Stimulated activated CD8-positive, alpha-beta memory T cell treated with anti-CD3 and anti-CD28 coated beads, Interleukin-12 subunit alpha, Interleukin-12 subunit beta, amount 100 ng/mL, for 24 hours (primary cell): ENCODE measurements around the gene FADS1.

Source experiments
- DNase-seq: peaks from one replicate; pipeline ENCODE4 v3.0.0-alpha.2; 2020; ENCODE audit errors: extremely low read depth

FADS1 gene

DNA sequence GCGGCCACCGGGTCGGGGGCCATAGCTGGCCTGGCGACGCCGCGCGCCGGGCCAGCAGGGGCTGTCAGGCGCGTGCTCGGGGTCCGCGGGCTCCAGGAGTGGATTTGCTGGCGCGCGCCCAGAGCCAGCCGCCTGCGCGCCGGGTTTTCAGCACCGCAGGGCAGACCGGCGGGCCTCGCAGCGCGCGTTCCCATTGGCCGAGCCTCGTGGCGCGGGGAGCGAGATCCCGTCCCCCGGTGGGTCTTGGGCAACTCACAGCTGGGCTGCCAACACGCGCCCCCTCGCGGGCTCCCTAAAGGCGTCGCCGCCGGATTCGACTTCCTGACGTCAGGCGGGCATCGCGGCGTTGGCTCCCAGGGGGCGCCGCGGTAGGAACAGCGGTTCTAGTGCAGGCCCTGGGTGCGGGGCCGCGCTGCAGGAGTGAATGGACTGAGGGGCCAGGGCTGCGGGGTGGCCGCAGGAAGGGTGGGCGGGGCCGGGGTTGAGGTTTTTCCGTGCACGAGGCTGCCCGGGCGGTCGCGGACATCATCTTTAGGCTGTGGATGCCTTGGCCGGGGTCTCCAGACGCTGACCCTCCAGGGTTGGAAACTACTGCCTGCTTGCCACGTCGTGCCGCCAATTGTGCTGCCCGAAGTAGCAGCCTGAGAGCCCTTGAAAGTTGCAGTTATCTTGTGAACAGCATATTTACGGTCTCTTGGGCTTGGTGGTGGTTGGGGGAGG, at the start of gene FADS1:
TSS of gene FADS1 (minus strand) at position 268 of the 720 bp plus-strand sequence. CDS start at position 194, 74 bp downstream.
- DNase-seq = peak; percentile 54

DNA sequence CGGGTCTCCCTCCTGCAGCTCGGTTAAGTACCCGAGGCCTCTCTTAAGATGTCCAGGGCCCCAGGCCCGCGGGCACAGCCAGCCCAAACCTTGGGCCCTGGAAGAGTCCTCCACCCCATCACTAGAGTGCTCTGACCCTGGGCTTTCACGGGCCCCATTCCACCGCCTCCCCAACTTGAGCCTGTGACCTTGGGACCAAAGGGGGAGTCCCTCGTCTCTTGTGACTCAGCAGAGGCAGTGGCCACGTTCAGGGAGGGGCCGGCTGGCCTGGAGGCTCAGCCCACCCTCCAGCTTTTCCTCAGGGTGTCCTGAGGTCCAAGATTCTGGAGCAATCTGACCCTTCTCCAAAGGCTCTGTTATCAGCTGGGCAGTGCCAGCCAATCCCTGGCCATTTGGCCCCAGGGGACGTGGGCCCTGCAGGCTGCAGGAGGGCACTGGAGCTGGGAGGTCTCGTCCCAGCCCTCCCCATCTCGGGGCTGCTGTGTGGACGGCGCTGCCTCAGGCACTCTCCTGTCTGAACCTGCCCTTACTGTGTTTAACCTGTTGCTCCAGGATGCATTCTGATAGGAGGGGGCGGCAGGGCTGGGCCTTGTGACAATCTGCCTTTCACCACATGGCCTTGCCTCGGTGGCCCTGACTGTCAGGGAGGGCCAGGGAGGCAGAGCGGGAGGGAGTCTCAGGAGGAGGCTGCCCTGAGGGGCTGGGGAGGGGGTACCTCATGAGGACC, 49.6 kb upstream of the FADS1 start:
- DNase-seq = no peak

DNA sequence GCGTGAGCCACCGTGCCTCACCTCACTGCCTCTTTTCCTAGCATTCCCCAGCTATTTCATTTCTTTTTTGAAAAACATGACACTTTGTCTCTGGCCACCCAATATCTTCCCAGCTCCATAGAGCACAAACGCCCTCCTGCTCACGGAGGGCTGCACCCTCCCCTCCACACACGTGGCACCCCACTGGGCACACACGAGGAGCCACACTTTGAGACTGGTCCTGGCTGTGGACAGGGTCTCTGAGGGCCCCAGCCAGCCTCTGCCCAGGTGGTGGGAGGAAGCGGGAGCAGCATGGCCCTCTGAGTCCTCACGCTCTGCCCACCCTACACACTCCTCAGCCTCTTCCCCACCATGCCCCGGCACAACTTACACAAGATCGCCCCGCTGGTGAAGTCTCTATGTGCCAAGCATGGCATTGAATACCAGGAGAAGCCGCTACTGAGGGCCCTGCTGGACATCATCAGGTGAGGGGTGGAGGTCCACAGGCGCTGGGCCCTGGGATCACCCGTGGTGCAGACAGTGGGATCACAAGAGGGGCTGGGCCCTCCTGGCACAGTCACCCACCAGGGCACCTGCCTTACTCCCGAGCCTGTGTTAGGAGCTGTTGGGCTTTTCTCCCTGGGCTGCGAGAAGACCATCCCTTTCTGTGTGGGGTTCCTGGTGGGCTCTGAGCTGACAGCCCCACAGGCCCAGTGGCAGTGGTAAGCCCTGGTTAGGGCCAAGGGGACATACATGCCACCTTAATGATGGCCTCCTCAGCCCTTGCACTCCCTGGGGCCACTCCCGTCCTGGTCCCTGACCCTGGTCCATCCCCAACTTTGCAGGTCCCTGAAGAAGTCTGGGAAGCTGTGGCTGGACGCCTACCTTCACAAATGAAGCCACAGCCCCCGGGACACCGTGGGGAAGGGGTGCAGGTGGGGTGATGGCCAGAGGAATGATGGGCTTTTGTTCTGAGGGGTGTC, 48.3 kb upstream of the FADS1 start:
- DNase-seq = no peak

DNA sequence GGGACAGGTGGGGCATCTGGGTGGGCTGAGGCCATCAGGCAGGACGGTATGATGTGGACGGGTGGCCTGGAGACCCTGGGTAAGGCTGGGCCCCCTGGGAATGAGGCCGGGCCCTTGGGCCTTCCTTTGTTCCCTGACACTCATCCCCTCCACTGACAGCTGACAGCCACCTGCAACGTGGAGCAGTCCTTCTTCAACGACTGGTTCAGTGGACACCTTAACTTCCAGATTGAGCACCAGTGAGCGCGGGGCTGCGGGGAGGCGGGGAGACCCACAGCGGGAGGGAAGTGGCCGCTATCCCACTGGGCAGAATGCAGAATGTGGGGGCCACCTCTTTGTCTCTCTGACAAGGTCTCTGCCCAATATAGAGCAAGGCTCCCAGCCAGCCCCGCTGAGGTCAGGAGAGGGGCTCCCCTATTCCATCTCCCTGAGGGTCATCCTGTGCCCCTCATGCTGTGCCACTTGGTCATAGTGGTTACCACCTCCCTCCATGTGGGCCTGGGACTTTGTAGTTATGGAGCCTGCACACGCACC, 46.8 kb upstream of the FADS1 start:
- DNase-seq = no peak

DNA sequence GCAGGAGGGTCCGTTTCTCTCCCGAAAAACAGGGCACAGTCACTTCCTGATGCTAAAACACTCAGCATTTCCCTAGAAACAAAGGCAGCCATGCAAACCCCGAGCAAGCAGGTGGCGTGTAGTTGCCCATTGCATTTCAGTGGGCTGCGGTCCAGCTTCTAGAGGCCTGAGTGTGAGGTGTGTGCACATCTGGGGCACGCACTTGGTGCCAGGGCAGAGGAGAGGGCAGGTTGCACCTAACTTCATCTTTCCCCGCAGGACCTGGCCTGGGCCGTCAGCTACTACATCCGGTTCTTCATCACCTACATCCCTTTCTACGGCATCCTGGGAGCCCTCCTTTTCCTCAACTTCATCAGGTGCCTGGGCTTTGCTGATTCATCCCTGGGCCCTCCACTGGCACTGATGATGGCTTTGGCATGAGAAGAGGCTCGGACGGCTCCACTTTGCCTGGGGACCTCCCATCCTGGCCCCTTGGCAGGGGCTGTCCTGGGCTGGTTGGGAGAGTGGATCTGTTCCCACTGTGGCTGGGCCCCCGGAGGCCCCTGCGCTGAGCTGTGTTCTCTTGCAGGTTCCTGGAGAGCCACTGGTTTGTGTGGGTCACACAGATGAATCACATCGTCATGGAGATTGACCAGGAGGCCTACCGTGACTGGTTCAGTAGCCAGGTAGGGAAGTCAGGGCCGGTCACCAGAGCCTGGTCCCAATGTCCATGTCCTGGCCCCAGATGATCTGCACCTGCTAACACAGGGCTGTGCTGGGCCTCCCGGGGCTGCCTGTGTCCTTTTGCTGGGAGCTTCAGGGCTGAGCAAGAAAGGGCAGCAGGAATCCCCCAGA, 46.1 kb upstream of the FADS1 start:
- no peak for DNase-seq

DNA sequence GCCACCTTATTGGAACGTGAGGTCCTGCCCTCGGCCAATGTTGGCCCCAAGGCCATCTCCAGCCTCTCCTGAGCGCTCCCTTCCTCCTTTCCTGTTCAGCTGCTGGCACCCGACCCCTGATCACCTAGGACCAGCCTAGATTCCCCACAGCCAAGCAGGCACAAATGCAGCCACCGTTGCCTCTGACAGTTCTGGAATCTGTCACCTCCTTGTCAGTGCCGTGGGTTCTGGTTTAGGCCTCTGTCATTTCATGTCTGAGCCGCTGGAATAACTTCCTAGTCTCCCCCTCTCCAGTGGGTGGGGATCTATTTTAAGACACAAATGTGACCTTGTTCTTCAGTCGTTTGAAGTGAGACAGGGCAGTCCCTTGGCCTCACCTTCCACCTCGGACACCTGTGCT, 44.8 kb upstream of the FADS1 start:
- no peak for DNase-seq

DNA sequence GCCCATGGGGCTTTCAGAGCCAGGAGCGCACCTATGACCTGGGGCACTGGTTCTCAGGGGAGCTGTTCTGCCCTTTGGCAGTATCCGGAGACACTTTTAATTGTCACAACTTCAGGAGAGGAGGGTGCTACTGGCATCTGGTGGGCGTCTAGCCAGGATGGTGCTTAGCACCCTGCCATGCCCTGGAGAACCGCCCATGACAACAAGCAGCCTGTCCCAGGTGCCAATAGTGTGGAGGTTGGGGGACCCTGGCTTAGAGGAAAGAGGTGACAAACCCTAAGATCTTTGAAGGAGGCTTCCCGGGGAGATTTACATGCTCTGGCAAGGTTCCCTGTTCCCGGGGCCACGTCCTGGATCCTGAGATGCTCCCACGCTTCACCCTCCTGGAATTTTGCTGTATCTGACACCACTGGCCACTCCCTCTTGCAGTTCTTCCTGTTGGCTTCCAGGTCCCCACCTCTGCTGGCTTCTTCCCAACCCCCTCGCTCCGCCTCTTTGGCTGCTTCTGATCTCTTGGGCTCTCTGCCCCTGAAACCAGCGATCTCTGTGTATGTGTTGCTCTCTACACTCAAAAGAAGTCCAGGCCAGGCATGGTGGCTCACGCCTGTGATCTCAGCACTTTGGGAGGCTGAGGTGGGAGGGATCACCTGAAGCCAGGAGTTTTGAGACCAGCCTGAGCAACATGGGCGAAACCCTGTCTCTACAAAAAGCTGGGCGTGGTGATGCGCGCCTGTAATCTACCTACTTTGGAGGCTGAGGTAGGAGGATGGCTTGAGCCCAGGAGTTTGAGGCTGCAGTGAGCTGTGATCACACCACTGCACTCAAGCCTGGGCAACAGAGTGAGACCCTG, 43.5 kb upstream of the FADS1 start:
- DNase-seq = no peak

DNA sequence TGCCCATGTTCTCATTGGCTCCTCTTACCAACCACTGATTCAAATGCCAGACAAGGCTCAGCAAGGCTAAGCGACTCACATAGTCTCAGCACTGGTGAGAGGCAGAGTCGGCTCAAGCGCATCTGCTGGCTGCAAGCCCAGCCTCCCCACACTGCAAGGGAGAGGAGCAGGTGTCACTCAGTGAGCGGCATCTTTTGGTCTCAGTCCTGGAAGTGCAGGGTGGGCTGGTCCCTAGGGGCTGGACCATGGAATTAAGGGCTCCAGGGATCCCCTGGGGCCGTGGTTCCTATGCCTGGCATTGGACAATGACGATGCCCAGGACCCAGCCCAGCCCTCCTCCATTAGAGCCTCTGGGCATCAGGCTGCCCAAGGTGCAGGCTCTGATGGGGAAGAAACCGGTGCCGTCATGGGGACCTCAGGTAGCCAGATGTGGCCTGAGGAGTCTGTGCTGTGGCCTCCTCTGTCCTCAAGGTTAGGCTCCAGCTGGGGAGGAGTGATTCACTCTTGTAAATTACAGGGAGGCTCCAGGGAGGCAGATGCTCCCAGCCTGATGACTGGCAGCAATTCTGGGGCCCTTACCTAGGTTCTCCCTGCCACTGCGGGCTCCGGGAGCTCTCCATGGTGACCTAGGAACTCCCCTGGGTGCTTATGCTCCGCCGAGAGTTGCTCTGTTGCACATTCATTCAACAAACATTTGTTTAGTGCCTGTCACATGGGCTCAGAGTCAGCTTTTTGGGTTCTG, 39.3 kb upstream of the FADS1 start:
- no peak for DNase-seq

DNA sequence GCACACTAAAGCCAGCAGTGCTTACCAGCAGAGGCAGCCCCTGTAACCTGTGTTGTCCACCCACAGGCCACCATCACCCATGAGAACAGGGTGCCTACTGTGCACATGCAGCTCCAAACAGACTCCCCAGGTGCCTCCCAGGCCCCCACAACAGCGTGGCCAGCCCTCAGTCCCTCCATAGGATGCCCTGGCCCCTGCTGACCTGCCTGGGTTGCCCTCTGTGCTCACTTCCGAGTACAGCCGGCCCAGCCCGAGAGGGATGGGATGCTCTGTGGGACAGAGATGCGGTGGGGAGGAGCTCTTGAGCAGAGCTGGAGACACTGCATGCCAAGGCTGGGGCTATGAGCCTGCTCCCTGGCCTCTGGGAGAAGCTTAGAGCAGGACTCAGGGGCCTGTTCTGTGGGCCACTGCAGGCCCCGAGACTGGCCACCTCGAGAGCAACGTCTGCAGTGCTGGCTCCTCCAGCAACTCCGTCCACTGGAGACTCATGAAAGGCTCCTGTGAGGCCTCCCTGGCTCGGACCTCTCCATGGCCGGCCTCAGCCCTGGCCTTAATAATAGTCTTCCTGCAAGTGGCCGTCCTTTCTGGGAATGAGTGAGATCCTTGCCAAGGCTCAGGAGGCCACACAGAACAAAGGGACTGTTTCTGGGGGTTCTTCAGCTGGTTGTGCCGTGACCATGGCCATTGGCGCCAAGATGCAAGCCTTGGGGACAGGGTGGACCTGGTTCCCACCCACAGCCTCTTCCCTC, 38.3 kb upstream of the FADS1 start:
- no peak for DNase-seq

DNA sequence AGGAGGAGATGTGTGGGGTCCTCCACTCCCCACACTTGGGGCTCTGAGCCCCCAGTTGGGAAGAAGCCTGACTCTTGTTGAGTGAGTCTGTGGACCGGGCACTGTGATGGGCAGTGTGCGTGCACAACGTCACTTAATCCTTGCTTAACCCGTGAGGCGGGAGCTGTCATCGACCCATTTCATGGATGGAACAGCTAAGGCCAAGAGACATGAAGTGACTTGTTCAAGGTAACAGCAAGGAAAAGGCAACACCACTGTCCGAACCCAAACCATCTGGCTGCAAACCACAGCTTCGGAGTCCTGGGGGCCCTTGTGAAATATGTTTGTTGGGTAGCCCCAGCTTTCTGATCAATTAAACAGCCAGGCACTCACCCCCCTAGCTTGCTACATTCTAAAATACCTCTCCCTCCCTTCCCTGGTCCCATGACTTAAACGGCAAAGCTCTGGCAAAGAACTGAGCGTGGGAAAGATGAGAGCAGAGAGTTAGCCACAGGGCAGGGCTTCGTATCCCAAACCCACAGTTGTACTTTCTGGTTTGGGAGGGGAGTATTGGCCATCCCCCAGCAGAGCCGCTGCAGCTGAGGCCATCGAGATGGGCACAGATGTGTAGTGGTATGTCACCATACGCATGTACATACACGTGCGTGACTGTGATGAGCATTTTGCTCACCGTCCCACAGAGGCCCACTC, 37.5 kb upstream of the FADS1 start:
- no peak for DNase-seq

DNA sequence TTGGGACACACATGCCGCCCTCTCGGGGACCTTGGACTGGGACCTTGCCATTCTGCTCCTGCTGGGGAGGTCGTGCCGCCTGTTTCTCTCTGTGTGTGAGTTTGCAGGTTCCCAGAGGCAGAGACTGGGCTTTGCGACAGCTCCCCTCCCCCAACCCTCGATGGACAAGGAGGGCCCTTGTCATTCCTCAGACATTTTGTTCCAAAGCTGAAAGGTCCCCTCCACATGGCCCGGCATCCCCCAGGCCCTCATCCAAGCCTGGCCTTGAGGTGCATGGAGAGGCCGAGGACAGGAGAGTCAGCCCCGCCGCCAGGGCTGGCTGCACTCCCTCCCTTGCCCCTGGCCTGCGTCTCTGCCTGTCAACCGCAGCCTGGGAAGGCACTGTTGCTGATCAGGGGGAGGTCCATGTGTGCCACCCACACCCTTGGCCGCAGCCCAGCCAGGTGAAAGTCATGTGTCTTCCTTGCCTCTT, 36.9 kb upstream of the FADS1 start:
- no peak for DNase-seq

DNA sequence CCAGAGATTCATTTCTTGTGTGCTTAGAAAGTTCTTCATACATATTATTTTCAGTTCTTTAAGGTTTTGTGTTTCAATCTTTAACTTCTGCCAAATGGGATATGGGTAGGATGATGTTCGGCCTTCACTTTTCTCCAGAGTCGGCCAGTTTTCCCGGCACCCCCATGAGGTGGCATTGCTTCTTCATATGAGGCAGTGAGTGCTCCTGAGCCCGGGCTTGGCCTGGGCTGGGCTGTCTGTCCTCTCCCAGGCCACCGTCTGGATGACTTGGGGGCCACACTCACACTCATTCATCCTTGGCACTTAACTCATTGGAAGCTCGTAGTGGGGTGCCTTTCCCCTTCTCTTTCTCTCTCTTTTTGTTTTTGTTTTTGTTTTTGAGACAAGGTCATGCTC, 35.1 kb upstream of the FADS1 start:
- no peak for DNase-seq

DNA sequence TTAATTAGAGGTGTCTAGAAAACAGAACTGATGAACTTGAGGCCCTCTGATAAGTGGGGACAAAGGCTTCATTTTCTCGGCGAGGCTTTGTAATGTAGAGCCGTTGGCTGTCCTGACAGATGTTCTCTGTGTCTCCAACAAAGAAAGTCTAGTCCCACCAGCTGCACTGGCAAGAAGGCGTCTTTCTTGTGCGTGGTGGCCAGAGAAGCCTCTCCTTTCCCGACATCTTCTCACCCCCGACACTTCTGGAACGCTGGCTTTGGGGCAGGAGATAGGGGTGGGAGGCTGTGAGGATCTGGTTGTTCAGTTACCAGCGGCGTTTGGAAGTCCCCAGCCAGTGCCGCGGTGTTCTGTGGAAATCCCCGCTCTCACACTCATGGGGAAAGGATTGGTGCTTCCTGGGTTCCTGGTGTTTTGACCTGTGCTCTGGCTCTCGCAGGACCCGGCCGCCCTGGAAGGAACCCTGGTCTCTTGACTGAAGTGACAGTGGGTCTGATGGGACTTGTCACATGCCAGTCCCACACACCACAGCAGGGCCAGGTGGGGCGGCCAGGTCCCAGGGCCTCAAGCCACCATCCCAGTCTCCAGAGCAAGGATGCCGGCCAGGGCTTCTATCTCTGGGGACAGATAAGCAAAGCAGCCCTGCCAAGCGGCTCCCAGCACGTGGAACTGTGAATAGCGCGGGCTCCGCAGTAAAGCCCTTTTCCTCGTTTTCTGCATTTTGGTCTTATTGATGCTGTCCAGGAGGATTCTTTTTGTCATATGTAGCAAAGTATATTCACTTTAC, 34.5 kb upstream of the FADS1 start:
- no peak for DNase-seq

DNA sequence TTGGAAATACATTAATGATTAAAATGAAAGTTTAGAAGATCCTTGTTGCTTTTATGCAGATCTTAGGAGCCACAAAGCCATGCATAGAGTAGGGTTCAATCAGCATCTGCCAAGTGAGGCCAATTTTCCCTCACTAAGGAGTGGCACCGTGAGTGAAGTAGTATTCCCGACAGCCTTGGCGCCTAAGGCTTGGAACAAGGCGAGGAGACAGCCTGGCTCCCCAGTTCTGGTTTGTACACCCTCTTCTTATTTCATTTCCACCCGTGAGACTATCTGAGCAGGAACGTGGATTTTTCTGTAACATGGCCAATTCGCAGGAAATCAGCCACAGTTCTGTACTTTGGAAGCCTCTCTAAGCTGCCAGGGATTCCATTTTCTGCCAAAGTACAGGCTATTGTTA, 33.9 kb upstream of the FADS1 start:
- DNase-seq = no peak

DNA sequence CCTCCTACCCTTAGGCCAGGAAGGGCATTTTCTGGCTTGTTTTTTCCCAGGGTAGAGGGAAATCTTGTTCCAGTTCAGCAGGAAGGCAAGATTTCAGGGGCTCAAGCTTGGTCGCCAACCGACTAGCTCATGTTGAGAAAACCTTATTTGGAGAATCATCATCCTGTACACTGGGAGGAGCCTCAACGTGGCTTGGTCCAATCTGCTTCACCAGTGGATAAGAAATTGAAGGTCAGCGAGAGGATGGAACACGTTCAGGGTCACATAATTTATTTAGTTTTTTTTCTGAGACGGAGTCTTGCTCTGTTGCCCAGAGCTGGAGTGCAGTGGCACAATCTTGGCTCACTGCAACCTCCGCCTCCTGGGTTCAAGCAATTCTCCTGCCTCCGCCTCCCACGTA, 31.8 kb upstream of the FADS1 start:
- no peak for DNase-seq

DNA sequence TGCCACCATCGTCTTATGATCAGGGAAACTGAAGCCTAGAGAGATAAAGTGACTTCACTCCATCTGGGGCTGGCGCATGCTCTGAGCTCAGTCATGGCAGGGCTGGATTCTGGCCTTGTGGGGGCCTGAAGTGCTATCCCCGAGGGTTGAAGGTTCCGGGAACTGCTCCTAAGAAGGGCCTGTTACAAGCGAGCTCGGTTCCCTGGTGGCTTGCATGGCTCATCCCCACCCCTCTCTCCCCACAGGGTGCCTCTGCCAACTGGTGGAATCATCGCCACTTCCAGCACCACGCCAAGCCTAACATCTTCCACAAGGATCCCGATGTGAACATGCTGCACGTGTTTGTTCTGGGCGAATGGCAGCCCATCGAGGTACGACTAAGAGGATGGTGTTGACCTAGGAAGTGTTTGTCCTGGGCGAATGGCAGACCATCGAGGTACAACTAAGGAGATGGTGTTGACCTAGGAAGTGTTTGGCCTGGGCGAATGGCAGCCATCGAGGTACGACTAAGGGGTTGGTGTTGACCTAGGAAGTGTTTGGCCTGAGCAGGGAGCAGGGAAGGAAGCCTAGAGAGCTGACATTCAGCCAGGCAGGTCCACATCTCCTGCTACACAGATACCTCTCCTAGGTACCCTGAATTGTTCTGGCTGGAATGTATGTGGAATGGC, 31.2 kb upstream of the FADS1 start:
- DNase-seq = no peak
